K562 (cell line): ENCODE results near the gene CALU. TPM values are rescaled to one million over a fixed set of nuclear protein-coding genes. Genes with fewer than 3 reads are reported as not detected.

Source experiments
- BRD9 ChIP-seq: fragments of 450-650 bp; IDR thresholded peaks from 2 replicates; pipeline ENCODE4 v1.6.1; 2018; ENCODE audit warnings: low read depth; ENCODE audit not compliant: partially characterized antibody
- CBX5 ChIP-seq: IDR thresholded peaks from 2 replicates; pipeline ENCODE4 v1.6.1; 2014; ENCODE audit warnings: low read depth, borderline replicate concordance
- DACH1 ChIP-seq: fragments of 450-650 bp; IDR thresholded peaks from 2 replicates; pipeline ENCODE4 v1.6.1; 2018; ENCODE audit not compliant: partially characterized antibody
- DEAF1 ChIP-seq: fragments of 450-650 bp; formaldehyde crosslinking; IDR thresholded peaks from 2 replicates; pipeline ENCODE4 v1.4.0; 2020; ENCODE audit warnings: mild to moderate bottlenecking, moderate library complexity
- ELF4 ChIP-seq: fragments of 450-650 bp; formaldehyde crosslinking; IDR thresholded peaks from 2 replicates; pipeline ENCODE4 v1.4.0; 2022; ENCODE audit warnings: missing genetic modification characterization
- EP400 ChIP-seq: fragments of 450-650 bp; IDR thresholded peaks from 2 replicates; pipeline ENCODE4 v1.6.1; 2017; ENCODE audit warnings: antibody characterized with exemption, mild to moderate bottlenecking, moderate library complexity
- ETS1 ChIP-seq: conservative IDR thresholded peaks from 2 replicates; pipeline ENCODE4 v1.6.1; 2011; ENCODE audit warnings: low read depth, mild to moderate bottlenecking, low read length; ENCODE audit not compliant: control insufficient read depth
- ETV1 ChIP-seq: fragments of 450-650 bp; conservative IDR thresholded peaks from 2 replicates; pipeline ENCODE4 v1.6.1; 2016; ENCODE audit warnings: missing genetic modification characterization, control low read depth, low read depth, missing compliant biosample characterization
- HIVEP1 ChIP-seq: fragments of 250-450 bp; sonication (Bioruptor Pico); IDR thresholded peaks from 2 replicates; pipeline ENCODE4 v1.4.0; 2020; ENCODE audit warnings: mild to moderate bottlenecking
- MAZ ChIP-seq, 2 experiments: fragments of 450-650 bp in 1 of 2; sonication (generic) in 1 of 2; formaldehyde crosslinking; IDR thresholded peaks in 1 of 2; conservative IDR thresholded peaks in 1 of 2; 2 replicates each; pipeline versions ENCODE4 v1.4.0 to v1.5.0; 2020; ENCODE audit warnings: mild to moderate bottlenecking in 1 of 2, missing genetic modification reagents in 1 of 2
- NFE2 ChIP-seq: IDR thresholded peaks from 2 replicates; pipeline ENCODE4 v1.6.1; 2014; ENCODE audit warnings: antibody characterized with exemption, low read depth
- NKRF ChIP-seq: fragments of 450-650 bp; IDR thresholded peaks from 2 replicates; pipeline ENCODE4 v1.6.1; 2016; ENCODE audit warnings: borderline replicate concordance
- NR2C1 ChIP-seq, 2 experiments: fragments of 450-650 bp; IDR thresholded peaks; 2 replicates each; pipeline ENCODE4 v1.6.1; 2017; ENCODE audit warnings: mild to moderate bottlenecking in 2 of 2, antibody characterized with exemption in 1 of 2, inconsistent platforms in 1 of 2, missing compliant biosample characterization in 1 of 2, missing genetic modification characterization in 1 of 2
- PCBP1 ChIP-seq: fragments of 200-400 bp; formaldehyde crosslinking; IDR thresholded peaks from 2 replicates; pipeline ENCODE4 v1.6.1; 2018; ENCODE audit warnings: mild to moderate bottlenecking, low read depth, low read length; ENCODE audit not compliant: poor library complexity, severe bottlenecking
- PML ChIP-seq: IDR thresholded peaks from 2 replicates; pipeline ENCODE4 v1.6.1; 2012; ENCODE audit warnings: low read length, inconsistent platforms
- RB1 ChIP-seq: fragments of 450-650 bp; IDR thresholded peaks from 2 replicates; pipeline ENCODE4 v1.6.1; 2017; ENCODE audit warnings: low read depth, mild to moderate bottlenecking
- SIRT6 ChIP-seq: IDR thresholded peaks from one replicate; pipeline ENCODE4 v1.6.1; 2012; ENCODE audit warnings: low read depth, mild to moderate bottlenecking, control low read depth, inconsistent platforms, low read length, moderate library complexity
- USF2 ChIP-seq: sonication (generic); formaldehyde crosslinking; IDR thresholded peaks from 2 replicates; pipeline ENCODE4 v1.5.0; 2020; ENCODE audit warnings: missing genetic modification reagents
- ZFP36 ChIP-seq: fragments of 150-350 bp; IDR thresholded peaks from 2 replicates; pipeline ENCODE4 v1.6.1; 2018; ENCODE audit warnings: low read length, low read depth; ENCODE audit not compliant: partially characterized antibody
- ZNF124 ChIP-seq: sonication (generic); formaldehyde crosslinking; IDR thresholded peaks from 2 replicates; pipeline ENCODE4 v1.8.1; 2022; ENCODE audit warnings: missing genetic modification reagents
- ZNF134 ChIP-seq: fragments of 250-450 bp; sonication (Bioruptor Pico); conservative IDR thresholded peaks from 2 replicates; pipeline ENCODE4 v1.4.0; 2020
- ZNF174 ChIP-seq: fragments of 250-450 bp; sonication (Bioruptor Pico); IDR thresholded peaks from 2 replicates; pipeline ENCODE4 v1.4.0; 2020; ENCODE audit warnings: mild to moderate bottlenecking
- ZNF644 ChIP-seq: fragments of 200-800 bp; sonication (Bioruptor generic); IDR thresholded peaks from 2 replicates; pipeline ENCODE4 v1.6.1; 2016; ENCODE audit warnings: low read depth, missing genetic modification characterization, missing compliant biosample characterization
- ZNF696 ChIP-seq: fragments of 250-450 bp; sonication (Bioruptor Pico); conservative IDR thresholded peaks from 2 replicates; pipeline ENCODE4 v1.4.0; 2020; ENCODE audit warnings: mild to moderate bottlenecking, moderate library complexity
- polyA plus RNA-seq, 8 experiments: library from polyadenylated mRNA; depleted of rRNA in 4 of 8; stranded (reverse) in 5 of 8; unstranded in 3 of 8; fragments of >200 nt; fragmentation: Nextera tagmentation in 2 of 8; fragmentation: Illumina TruSeq in 1 of 8; extraction: Ambion mirVana in 2 of 8; extraction: Trizol in 1 of 8; gene quantifications; 2 replicates each; pipeline versions ENCODE4 v1.2.1 to v1.2.3, GENCODE V29; 2011 to 2014; ENCODE audit warnings: inconsistent platforms in 1 of 8, missing spikeins in 1 of 8
- total RNA-seq, 7 experiments: library from RNA; depleted of rRNA in 6 of 7; stranded (reverse); fragments of >200 nt in 6 of 7; fragmentation: Illumina TruSeq in 2 of 7; extraction: Trizol in 2 of 7; gene quantifications; 2 replicates each; pipeline versions ENCODE4 v1.2.1 to v1.2.3, GENCODE V29; 2011 to 2021; ENCODE audit warnings: low replicate concordance in 1 of 7

The CALU gene
- total and polyA plus RNA-seq, 9 of the 15 experiments (the other 6 are each of a cell fraction or from before 2014, with no cell fraction given), result 166 to 286 (median 215) TPM

GRCh38 chr7:128812514-128813168 is 73.5 kb downstream of the CALU start (continued):
- TF ChIP-seq DEAF1 (CRISPR knock-in tag) (no peak), PML (peak; percentile 72), HIVEP1 (no peak), PCBP1 (no peak), ZNF696 (CRISPR knock-in tag) (no peak), MAZ (CRISPR knock-in tag; conservative IDR thresholded peaks at IDR 0.05 in 1 of 2, IDR thresholded peaks at IDR 0.05 in 1 of 2) (peak; percentile 59 to 72; a peak in 2 of 4 replicates), RB1 (peak; percentile 67), CBX5 (peak; percentile 41; the same call in 1 of the 2 replicates), NKRF (no peak), EP400 (no peak), DACH1 (peak; percentile 80), ETV1 (no peak; the same call in 1 of the 2 replicates), ELF4 (CRISPR knock-in tag) (no peak), ZNF174 (no peak), ZNF124 (no peak), ZFP36 (peak; percentile 74), NR2C1 (IDR thresholded peaks at IDR 0.05) (no peak), NR2C1 (tag; IDR thresholded peaks at IDR 0.05) (0 out of 2 replicates have a peak, but pooled peaks have one; percentile 30), SIRT6 (no peak), BRD9 (no peak), ZNF134 (no peak), NFE2 (peak; percentile 74), ZNF644 (no peak), USF2 (CRISPR knock-in tag) (no peak), ETS1 (peak; percentile 76)
